Parathyroid adenoma (tissue), 2 donors: ENCODE measurements around the gene HNRNPLL.

Experiments used
- H2AFZ ChIP-seq: fragments of 300-600 bp; sonication (generic); one replicate; pipeline ENCODE4 v1.7.0; 2017; ENCODE audit warnings: antibody characterized with exemption, mild to moderate bottlenecking
- H3K27ac ChIP-seq: fragments of 300-600 bp; sonication (generic); one replicate; pipeline ENCODE4 v1.7.0; 2017
- H3K27me3 ChIP-seq: fragments of 300-600 bp; sonication (generic); one replicate; pipeline ENCODE4 v1.7.0; 2017; ENCODE audit warnings: low read length; ENCODE audit not compliant: control insufficient read depth, insufficient read depth
- H3K36me3 ChIP-seq: fragments of 300-600 bp; sonication (generic); one replicate; pipeline ENCODE4 v1.7.0; 2017; ENCODE audit warnings: low read length; ENCODE audit not compliant: control insufficient read depth, insufficient read depth
- H3K4me1 ChIP-seq: fragments of 300-600 bp; sonication (generic); one replicate; pipeline ENCODE4 v1.7.0; 2017; ENCODE audit warnings: control low read depth
- H3K4me2 ChIP-seq: fragments of 300-600 bp; sonication (generic); one replicate; pipeline ENCODE4 v1.7.0; 2017; ENCODE audit warnings: low read length
- H3K4me3 ChIP-seq: fragments of 300-600 bp; sonication (generic); one replicate; pipeline ENCODE4 v1.7.0; 2017; ENCODE audit warnings: low read depth, low read length
- H3K79me2 ChIP-seq: fragments of 300-600 bp; sonication (generic); one replicate; pipeline ENCODE4 v1.7.0; 2017; ENCODE audit warnings: control low read depth
- H3K9ac ChIP-seq: fragments of 300-600 bp; sonication (generic); one replicate; pipeline ENCODE4 v1.7.0; 2017; ENCODE audit warnings: mild to moderate bottlenecking
- H3K9me3 ChIP-seq: fragments of 300-600 bp; sonication (generic); one replicate; pipeline ENCODE4 v1.7.0; 2017; ENCODE audit warnings: low read length; ENCODE audit not compliant: control insufficient read depth
- TF ChIP-seq, protein P1 (sequence below): fragments of 300-600 bp; sonication (generic); IDR thresholded peaks from one replicate; pipeline ENCODE4 v1.7.0; 2017; ENCODE audit warnings: antibody characterized with exemption, mild to moderate bottlenecking
- donor health status: primary hyperparathyroidism.

The HNRNPLL gene

DNA sequence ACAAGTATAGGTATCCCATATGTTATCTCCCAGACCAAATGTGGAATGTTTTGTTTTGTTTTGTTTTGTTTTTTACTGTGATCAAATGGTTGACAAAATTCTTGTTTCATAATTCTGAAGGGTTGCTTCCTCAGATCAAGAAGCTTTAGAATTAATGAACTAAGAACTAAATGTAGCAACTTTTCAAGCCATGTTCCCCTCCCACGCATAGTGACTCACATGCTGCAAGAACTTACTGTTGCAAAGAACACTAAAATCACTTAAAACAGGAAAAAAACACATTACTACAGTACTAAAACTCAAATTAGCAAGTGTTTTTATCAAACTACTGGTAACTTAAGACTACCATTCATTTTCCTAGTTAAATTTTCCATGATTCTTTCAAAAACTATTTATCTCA, 30.6 kb downstream of the HNRNPLL start:
- Histone ChIP-seq H3K4me3 (no peak overlapping the region), H3K36me3 (no peaks in the 10 kb centered on the region), H3K27me3 (no peaks in the 10 kb centered on the region), H3K9me3 (no peaks in the 10 kb centered on the region), H3K9ac (no peak overlapping the region), H3K79me2 (no peaks in the 10 kb centered on the region), H3K4me1 (no peaks in the 10 kb centered on the region), H3K27ac (no peak overlapping the region), H3K4me2 (no peak overlapping the region), H2AFZ (no peak overlapping the region)
- TF ChIP-seq, protein P1, sequence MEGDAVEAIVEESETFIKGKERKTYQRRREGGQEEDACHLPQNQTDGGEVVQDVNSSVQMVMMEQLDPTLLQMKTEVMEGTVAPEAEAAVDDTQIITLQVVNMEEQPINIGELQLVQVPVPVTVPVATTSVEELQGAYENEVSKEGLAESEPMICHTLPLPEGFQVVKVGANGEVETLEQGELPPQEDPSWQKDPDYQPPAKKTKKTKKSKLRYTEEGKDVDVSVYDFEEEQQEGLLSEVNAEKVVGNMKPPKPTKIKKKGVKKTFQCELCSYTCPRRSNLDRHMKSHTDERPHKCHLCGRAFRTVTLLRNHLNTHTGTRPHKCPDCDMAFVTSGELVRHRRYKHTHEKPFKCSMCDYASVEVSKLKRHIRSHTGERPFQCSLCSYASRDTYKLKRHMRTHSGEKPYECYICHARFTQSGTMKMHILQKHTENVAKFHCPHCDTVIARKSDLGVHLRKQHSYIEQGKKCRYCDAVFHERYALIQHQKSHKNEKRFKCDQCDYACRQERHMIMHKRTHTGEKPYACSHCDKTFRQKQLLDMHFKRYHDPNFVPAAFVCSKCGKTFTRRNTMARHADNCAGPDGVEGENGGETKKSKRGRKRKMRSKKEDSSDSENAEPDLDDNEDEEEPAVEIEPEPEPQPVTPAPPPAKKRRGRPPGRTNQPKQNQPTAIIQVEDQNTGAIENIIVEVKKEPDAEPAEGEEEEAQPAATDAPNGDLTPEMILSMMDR, result no peak

DNA sequence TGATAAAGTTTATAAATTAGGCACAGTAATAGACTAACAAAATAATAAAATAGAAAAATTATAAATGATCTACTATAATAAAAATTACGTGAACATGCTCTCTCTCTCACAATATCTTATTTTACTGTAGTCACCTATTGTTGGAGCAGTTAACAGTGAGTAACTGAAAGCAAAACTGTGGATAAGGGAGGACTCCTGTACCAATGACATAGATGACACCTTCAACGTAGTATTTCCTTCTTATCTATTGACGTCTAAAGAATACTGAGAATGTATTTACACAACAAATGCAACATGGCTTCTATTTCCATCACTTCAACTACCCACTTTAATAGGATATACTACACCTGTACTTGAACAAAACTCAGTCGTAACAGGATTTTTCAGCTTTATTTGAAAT, 31.5 kb downstream of the HNRNPLL start:
- H3K9ac ChIP-seq, result no peak overlapping the region
- no peaks in the 10 kb centered on the region for H3K36me3 ChIP-seq
- H2AFZ ChIP-seq, result no peak overlapping the region
- no peaks in the 10 kb centered on the region for H3K4me1 ChIP-seq
- H3K27ac ChIP-seq, result no peak overlapping the region
- H3K79me2 ChIP-seq, result no peaks in the 10 kb centered on the region
- H3K4me2 ChIP-seq, result no peak overlapping the region
- no peaks in the 10 kb centered on the region for H3K9me3 ChIP-seq
- H3K4me3 ChIP-seq, result no peak overlapping the region
- H3K27me3 ChIP-seq, result no peaks in the 10 kb centered on the region
- TF ChIP-seq, protein P1, result no peak

DNA sequence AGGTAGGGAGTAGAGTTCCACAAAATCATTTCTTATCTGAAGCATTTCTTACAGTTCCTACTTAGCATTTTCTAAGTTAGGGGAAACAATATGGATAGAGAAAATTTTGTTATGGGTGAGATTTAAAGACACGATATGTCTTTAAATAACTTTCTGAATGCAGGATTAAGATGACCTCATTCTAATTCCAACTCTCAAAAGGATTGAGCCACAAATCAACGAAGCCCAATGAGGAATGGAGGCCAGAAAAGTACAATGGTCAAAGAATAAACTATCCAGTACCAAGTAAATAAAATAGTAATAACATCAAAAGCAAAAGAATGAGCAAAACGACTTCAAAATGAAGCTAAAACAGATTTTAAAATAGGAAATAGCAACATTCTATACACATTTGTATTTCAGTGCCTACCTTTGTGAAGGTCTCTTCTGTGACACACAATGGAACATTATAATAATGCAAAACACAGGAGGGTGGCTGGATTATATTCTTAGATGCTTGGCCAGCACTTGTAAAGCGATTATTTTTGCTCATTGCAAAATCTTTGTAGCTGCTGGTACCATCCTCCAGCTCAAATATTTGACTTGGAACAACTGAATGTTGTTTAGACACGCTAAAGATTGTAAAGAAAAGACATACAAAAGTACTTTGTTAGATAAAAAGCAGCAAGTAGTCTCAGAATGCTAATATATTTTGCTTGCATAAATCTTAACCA, 33.8 kb downstream of the HNRNPLL start:
- no peaks in the 10 kb centered on the region for H3K36me3 ChIP-seq
- no peak overlapping the region for H3K27ac ChIP-seq
- no peak overlapping the region for H3K4me3 ChIP-seq
- H3K79me2 ChIP-seq, result no peaks in the 10 kb centered on the region
- no peak overlapping the region for H3K4me2 ChIP-seq
- H3K9ac ChIP-seq, result no peak overlapping the region
- H3K9me3 ChIP-seq, result no peaks in the 10 kb centered on the region
- TF ChIP-seq, protein P1, result no peak
- no peaks in the 10 kb centered on the region for H3K27me3 ChIP-seq
- H3K4me1 ChIP-seq, result no peaks in the 10 kb centered on the region
- no peak overlapping the region for H2AFZ ChIP-seq

DNA sequence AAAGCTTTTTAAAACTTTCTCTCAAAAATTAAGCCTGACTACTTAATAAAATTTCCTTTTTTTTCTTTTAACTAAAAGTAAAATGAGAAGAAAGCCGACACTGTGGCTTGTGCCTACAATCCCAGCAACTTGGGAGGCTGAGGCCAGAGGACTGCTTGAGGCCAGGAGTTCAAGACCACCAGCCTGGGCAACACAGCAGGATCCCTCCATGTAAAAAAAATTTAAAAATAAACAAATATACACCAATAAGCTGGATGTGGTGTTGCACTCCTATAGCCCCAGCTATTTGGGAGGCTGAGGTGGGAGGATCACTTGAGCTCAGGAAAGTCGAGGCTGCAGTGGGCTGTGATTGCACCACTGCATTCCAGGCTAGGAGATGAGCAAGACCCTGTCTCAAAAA, 37.4 kb downstream of the HNRNPLL start:
- H3K79me2 ChIP-seq, result no peaks in the 10 kb centered on the region
- H3K9ac ChIP-seq, result no peak overlapping the region
- H3K4me3 ChIP-seq, result no peak overlapping the region
- H3K36me3 ChIP-seq, result no peaks in the 10 kb centered on the region
- H3K4me2 ChIP-seq, result no peak overlapping the region
- no peak overlapping the region for H3K27ac ChIP-seq
- TF ChIP-seq, protein P1, result no peak
- H3K27me3 ChIP-seq, result no peaks in the 10 kb centered on the region
- H2AFZ ChIP-seq, result no peak overlapping the region
- no peaks in the 10 kb centered on the region for H3K4me1 ChIP-seq
- H3K9me3 ChIP-seq, result no peaks in the 10 kb centered on the region

DNA sequence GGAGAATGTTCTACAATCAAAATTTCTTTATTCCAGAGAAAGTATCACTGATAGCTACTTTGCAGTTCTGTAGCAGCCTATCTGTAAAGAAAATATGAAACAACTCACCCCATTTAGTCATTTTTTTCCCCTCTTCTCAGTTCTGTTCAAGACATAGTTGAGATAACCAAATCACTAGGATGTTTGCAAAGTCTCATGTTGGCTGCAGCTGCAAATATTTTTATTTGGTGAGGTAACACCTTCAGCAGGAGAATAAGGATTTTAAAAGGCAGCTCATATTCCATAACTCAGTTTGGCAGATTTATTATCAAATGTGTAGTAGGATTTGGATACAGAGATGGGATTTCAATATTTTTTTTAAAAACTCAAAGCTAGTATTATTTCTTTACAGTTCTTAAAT, 41.0 kb downstream of the HNRNPLL start:
- no peak overlapping the region for H3K27ac ChIP-seq
- no peaks in the 10 kb centered on the region for H3K79me2 ChIP-seq
- no peaks in the 10 kb centered on the region for H3K36me3 ChIP-seq
- H3K9ac ChIP-seq, result no peak overlapping the region
- H3K4me1 ChIP-seq, result no peaks in the 10 kb centered on the region
- TF ChIP-seq, protein P1, result no peak
- no peak overlapping the region for H3K4me3 ChIP-seq
- no peak overlapping the region for H2AFZ ChIP-seq
- no peak overlapping the region for H3K4me2 ChIP-seq
- H3K27me3 ChIP-seq, result no peaks in the 10 kb centered on the region
- H3K9me3 ChIP-seq, result no peaks in the 10 kb centered on the region
